Epidermal melanocyte (primary cell): ENCODE data around the gene NUDT13.

Experiments used
- DNase-seq: peaks from one replicate; pipeline ENCODE4 v3.0.0; 2011; ENCODE audit warnings: low spot score; ENCODE audit not compliant: insufficient read length

NUDT13 gene

GRCh38 chr10:73110345-73110849 is at the start of gene NUDT13:
Gene NUDT13, plus strand, starts transcription at chr10:73110455. Its CDS starts 3,911 bp downstream, at chr10:73114366.
- peak; percentile 79 for DNase-seq

GRCh38 chr10:73060738-73061635 is 49.3 kb upstream of the NUDT13 start:
- DNase-seq = no peak

GRCh38 chr10:73061743-73062142 is 48.5 kb upstream of the NUDT13 start:
- no peak for DNase-seq

GRCh38 chr10:73065441-73065840 is 44.8 kb upstream of the NUDT13 start:
- DNase-seq = no peak

- DNase-seq = no peak
These were observed 36.6 kb upstream of the NUDT13 start for GRCh38 chr10:73073627-73074026.

GRCh38 chr10:73075829-73076228 is 34.4 kb upstream of the NUDT13 start:
- no peak for DNase-seq

- no peak for DNase-seq
These were observed 33.7 kb upstream of the NUDT13 start for GRCh38 chr10:73076360-73077183.

- DNase-seq = no peak
These were observed 30.3 kb upstream of the NUDT13 start for GRCh38 chr10:73079779-73080541.

GRCh38 chr10:73083221-73083620 is 27.0 kb upstream of the NUDT13 start:
- no peak for DNase-seq

- DNase-seq = no peak
These were observed 26.0 kb upstream of the NUDT13 start for GRCh38 chr10:73084209-73084608.

- DNase-seq = no peak
These were observed 23.4 kb upstream of the NUDT13 start for GRCh38 chr10:73086816-73087215.

- DNase-seq = no peak
These were observed 22.0 kb upstream of the NUDT13 start for GRCh38 chr10:73088304-73088703.

- DNase-seq = no peak
These were observed 17.4 kb upstream of the NUDT13 start for GRCh38 chr10:73092830-73093229.

- DNase-seq = no peak
These were observed 16.1 kb upstream of the NUDT13 start for GRCh38 chr10:73093922-73094850.

GRCh38 chr10:73094986-73095480 is 15.2 kb upstream of the NUDT13 start:
- no peak for DNase-seq

- DNase-seq = peak; percentile 37
These were observed 14.7 kb upstream of the NUDT13 start for GRCh38 chr10:73095481-73096021.

GRCh38 chr10:73096041-73096448 is 14.2 kb upstream of the NUDT13 start:
- DNase-seq = peak; percentile 37

GRCh38 chr10:73096449-73097304 is 13.6 kb upstream of the NUDT13 start, which contains the start of gene P4HA1:
Gene P4HA1, minus strand, starts transcription at chr10:73096866. Its CDS starts 21,983 bp downstream, at chr10:73074883.
- DNase-seq = peak; percentile 92

GRCh38 chr10:73097305-73097670 is 13.0 kb upstream of the NUDT13 start:
- no peak for DNase-seq
